ENCODE measurements around the gene WDR90.
A peak's percentile ranks its signal among the peaks of the same experiment; 100 is the strongest.

WDR90 gene

DNA sequence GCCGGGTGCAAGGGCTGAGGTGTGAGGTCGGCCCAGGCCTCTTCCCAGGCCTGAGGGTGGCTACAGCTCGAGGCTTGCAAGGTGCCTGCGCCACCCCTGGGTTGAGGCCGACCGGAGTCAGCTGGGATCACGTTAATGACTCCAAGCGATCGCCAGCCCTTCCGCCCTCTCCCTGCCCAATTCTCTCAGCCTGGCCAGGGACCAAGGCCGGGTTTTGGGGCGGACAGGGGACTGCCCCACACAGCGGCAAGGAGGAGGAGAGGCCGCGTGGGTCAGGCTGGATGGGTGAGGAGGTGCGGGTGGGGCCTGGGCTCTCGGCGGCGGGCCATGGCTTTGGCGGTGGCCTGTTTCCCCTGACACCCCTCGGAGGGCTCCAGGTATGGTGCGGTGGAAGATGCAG is 44.2 kb downstream of the WDR90 start:
- DNase-seq: no peak

DNA sequence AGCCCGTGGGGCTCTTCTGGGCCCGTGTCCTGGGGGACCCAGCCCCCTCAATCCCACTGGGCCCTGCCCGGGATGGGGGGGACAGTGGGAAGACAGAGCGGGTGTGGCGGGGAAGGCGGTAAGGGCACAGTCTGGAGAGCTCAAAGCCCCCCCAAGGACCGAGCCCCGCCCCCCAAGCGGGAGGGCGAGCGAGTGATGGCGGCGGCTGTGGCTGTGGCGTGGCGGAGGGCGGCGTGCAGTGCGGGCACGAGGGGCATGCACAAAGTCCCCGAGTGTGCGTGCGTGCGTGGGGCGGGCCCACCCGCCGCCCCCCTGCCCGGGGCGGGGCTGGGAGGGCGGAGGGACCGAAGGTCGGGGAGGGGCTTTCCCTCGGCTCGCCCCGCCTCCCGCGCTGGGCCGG is 44.6 kb downstream of the WDR90 start:
- DNase-seq: no peak

DNA sequence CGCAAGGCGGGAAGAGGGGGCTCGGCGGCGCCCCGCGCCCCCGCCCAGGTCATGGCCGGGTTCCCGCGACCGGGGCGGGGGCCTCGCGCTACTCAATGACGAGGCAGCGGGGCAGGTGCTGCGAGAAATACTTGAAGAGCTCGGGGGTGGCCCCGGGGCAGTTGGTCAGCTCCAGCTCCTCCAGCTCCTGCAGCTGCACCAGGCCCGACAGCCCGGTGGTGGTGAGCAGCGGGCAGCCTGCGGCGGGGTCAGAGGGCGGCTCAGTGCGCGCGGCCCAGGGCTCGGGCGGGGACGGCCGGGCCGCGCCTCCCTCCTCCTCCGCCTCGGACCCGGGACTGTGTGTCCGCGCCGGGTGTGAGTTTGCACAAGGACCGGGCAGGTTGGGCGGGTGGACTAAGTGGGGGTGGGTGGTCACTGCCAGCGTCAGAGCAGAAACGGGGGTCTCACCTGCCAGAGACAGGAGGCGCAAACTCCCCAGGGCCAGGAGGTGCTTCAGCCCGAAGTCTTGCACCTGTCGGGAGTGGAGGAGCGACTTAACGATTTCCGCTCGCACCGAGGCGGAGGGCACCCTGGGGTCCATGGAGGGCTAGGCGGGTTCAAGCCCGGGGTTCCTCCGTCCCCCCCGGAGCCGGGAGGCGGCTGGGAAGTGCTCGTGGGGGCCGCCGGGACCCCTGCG is 45.2 kb downstream of the WDR90 start:
- DNase-seq: no peak

DNA sequence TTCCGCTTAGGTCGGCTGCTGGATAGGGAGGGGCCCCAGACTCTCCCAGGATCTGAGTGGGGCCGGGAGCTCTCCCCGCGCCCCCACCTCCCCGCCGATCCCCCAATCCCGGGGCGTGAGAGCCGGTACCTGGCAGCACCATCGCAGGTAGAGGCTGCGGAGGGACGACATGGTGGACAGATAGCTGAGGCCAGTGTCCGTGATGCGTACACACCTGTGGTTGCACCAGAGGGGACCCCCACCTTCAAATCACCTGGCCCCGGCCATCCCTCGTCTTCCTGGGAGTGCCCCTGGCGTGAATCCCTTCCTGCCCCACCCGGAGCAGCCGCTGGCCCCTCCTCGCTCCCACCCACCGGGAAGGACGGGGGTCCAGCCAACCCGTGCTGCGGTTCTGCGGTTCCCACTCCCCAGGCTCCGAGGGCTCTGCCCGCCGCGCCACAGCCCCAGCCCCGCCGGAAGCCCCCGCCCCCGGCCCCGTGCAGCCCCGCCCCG is 45.7 kb downstream of the WDR90 start:
- no peak for DNase-seq

DNA sequence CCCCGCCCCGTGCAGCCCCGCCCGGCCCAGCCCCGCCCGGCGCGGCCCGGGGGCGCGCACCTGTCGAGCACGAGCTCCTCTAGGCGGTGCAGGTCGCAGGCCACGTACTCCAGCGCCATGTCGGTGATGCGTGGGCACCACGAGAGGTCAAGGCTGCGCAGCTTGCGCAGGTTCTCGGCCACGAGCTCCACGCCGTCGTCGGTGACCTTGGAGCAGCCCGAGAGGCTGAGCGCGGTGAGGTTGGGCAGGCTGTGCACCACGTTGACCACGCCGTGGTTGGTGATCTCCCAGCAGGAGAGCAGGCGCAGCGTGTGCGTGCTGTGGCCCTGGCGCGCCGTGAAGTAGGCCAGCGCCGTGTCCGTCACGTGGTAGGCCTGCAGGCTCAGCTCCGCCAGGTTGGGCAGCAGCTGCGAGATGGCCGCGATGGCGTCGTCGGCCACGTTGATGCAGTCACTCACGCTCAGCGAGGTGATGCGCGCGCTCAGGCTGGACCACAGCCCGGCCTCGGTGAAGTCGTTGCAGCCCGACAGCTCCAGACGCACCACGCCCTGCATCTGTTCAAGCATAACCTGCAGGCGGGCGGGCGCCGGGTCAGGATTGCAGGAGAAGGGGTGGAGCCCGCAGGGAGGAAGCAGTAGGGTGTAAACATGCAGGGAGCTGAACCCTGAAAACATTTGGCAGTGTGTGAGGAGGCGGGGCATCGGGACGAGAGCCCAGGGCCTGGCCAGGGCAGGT is 46.4 kb downstream of the WDR90 start:
- DNase-seq: no peak

DNA sequence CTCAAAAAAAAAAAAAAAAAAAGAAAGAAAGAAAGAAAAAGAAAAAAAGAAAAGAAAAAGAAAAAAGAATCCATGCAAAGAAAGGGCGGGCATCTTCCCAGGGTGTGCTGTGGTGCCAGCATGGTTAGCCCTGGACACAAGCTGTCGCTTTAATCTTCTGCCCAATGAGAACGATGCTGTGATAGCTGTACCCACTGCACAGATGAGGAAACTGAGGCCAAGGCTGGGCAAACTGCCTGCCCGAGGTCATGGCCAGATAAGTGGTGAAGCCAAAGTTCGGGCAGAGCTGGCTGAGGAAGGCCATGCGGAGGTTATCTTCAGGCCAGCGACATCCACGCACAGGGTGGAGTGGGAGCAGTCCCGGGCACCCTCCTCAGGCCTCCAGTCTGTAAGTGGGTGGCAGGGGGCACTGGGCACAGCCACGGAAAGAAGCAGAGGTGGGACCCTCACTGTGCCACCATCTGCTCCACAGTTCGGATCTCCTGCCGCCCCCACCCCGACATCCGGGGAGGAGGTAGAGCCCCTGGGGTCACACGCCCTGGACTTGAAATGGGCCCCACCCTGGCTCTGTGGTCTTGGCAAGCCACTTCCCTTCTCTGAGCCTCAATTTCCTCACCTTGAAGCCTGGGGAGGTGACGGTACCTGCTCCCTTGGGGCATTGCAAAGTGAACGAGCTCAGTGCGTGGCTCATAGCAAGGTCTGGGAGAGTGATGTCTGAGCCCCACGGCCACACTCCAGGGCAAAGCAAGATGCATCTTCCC is 49.9 kb downstream of the WDR90 start:
- DNase-seq: no peak

DNA sequence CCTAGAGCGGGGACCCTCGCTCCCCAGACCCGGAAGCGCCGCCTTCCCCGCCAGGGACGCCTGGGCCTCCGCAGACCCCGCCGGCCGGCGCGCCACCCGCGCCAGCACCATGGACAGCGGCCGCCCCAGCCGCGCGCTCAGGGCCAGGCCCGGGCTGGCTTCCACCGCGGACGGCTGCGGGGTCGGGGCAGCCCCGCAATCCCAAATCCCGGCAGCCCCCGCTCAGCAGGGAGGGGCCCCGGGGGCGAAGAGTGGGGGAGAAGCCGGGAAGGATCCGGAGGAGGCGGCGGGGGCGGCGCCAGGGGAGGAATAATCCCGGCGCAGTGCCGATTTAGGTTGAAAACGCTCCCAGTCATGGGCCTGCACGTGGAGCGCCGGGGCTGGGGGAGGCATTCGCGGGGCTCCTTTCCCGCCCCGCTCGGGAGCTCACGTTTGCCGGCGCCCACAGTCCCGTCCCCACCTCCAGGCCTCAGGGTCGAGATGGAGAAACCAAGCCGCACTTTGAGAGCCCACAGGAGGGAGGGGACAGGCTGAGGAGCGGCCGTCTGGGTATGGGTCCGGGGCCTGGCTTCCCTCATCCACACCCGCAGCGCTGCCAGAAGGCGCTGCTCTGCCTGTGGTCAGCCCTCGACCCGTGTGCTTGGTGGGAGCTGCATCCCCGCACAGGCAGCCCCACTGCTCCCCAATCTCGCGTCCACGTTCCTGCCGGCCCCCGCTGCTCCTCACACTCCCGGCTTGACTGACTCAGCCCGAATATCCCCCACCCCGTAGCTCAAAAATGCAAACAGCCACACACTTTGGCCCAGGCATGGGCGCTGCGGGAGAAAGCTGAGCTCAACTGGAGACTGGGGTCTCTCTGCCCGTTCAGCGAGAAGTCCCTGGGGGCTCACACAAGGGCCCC is 51.8 kb downstream of the WDR90 start:
- DNase-seq: no peak

DNA sequence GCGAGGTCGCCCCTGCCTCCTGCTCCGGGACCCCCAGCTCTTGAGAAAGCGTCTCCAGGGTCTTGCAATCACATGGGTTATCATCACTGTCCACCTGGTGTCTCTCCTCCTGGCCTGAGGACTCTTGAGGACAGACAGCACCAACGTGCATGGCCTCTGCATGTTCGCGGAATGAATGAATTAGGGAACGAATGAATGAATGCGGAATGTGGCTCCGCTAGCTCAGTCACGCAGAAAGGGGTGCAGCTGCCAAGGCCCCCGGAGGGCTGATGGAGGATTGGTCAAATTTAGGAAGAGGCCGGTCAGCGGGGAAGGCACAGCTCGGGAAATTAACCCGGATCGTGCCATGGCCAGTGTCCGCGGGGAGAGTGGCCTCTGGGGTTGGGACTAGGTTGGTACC is 53.2 kb downstream of the WDR90 start:
- DNase-seq: no peak

DNA sequence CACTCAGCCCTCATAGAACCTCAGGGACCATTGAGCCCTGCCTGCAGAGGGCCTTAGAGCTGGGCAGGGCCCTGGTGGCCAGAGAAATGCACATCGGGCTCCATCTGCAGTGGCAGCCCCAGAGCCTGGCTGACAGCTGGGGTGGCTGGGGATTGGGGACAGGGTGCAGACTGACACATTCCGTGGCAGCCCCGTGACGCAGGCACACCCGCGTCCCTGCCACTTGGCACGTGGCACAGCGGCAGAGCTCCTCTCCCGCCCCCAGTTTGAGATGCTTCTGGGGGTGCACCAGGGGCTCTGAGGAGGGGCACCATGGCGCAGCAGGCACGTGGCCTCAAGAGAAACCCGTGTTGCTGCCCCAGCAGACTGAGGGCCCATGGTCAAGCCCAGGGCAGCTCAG is 54.2 kb downstream of the WDR90 start:
- no peak for DNase-seq

DNA sequence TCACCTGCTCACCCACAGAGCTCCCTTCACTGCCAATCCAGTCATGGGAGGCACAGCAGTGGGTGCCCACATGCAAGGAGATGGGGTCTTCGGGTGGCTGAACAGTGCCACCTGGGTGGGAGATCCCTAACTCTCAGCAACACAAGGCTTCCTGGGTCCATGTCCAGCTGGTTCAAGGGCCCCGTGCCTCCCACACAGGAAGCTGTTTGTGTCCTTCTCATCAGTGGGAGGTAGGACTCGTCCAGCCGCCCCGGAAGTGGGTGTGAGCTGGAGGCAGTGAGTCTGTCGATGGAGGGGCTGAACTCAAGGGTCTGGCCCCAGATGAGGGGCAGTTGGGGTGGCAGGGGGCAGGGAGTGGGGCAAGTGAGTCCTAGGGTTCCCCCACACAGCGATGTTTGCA is 54.9 kb downstream of the WDR90 start:
- no peak for DNase-seq

DNA sequence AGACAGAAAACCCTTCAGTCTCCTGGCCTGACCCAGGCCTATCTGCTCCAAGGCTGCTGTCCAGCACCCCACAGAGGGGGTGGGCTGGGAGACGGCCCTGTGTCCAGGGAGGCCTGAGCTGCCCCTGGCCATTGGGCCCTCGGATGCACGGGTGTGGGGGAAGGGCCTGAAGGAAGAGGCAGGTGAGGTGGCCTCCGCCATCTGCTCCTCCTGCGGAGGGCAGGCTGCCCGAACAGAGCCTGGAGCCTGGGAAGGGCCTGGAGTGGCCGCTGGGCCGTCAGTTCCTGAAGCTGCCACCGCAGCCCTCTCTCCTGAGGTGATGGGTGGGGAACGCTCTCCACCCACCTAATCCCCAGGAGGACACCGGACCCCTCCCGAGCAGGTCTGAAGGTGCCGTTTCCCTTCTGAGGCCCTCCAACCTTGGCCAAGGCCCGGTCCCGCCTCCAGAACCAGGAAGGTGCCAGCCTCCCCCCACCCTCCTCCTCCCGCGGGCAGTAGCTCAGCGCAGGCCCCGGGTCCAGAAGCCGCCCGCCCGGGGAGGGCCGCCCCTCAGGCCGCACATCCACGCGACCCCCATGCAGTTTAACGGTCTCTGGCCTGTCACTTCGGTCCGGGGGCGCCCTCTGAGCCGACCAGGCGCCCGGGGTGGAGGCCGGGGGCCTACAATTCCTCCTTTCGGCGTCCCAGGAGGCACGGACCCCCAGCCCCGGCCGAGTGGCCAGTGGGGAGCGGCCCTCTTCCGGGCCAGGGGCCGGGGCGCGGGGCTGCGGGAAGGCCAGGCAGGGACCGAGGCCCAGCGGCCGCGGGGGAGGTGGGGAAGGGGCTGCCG is 55.6 kb downstream of the WDR90 start:
- DNase-seq: no peak

DNA sequence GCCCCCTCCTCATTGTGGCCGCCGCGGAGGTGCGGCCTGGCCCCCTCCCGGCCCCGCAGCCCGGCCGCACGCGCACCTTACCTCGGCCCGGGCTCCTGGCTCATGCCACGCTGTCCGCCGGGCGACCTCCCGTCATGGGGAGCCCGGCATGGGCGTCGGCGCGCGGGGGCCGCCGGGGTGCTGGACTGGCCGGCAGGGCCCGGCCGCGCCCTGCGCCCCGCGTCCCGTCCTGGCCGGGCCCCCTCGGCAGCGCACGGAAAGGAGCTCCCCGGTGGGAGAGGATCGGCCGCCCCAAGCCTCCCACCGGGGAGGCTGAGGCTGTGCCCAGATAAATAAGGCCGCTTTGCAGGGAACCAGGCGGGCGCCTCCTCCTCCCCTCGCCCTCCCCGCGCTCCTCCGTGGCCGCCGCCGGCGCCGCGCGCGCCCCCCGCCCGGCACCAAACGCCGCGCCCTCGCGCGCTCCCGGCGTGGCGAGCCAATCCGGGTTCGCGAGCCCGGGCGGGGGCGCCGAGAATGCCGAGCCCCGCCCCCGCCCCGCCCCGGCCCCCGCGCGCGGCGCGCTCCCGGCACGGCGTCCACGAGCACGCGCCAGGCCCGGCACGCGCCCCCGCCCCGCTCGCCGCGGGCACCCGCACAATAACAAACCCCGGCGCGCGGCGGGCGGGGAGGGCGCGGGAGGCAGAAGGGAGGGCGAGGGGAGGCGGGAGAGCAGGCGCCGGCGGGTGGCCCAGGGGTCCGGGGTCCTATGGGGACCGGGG is 56.4 kb downstream of the WDR90 start, which contains the start of gene FBXL16:
FBXL16 (minus strand) TSS at position 371 of the 758 bp plus-strand sequence. CDS start 8,396 bp downstream, outside the sequence.
- DNase-seq: no peak

DNA sequence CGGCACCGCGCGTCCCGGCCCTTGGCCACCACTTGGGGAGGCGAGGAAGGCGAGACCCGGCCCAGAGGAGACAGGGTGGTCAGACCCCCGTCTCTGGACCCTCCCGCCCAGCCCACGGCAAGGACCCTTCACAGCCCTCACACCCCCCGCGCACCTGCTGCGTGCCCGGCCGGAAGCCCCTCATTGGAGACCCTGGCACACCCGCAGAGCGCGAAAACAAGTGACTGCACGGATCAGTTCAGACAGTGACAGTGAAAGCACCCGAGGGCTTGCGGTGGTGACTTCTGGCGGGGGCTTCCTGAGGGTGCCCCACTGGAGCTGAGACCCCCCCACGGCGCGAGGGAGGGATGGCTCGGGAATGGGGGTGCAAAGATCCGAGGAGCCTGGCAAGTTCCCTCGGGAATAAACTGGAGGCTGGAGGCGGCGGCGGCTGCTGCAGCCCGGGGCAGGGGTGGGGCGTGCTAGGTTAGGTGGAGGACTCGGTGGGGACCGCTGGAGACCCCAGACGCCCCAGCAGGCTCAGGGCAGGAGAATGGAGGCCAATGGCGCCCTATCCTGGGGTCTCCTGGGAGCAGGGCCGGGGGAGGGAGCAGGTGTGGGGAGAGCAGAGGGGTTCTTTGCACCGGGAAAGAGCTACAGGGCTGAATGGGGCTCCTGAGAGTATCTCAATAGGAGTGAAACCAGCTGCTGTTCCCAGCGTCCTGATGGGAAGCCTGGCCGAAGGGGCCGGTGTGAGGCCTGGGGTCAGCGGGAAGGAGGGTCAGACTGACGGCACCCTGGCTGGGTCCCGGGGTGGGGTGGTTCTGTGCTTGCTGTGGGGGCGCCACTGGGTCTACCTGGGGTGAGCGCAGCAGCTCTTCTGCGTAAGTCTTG is 57.3 kb downstream of the WDR90 start:
- no peak for DNase-seq

DNA sequence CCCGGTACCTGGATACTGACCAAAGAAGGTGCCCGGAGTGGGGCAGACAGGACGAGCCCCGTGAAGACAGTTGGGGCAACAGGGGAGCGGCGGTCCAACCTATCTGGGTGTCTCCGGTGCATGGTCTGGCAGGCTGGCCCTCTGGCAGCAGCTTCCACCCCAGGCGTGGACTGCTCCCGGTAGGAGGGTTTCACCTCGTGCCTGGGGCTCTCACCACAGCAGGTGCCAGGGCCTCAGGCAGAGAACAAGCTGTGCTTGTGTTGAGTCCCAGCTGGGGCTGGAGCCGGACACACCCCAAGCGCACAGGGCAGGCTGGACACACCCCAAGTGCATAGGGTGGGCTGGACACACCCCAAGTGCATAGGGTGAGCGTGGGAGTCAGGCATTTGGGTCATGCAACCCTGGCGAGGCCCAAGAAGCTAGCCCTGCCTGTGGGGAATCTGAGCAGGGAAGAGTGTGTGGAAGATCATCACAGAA is 57.9 kb downstream of the WDR90 start:
- DNase-seq: no peak

DNA sequence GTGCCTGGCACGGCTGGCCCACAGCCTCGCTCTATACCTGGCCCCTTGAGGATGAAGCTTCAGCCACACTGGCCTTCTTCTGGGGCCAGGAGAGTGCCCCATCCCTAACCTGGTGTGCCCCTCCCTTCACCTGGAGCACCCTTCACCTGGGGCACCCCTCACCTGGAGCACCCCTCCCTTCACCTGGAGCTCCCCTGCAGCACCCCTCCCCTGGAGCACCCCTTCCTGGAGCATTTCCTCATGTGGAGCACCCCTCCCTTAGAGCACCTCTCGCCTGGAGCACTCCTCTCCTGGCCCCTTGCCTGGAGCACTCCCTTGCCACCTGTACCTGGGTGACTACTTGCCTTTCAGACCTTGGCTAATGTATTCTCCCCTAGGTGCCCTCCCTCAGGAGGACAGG is 58.9 kb downstream of the WDR90 start:
- DNase-seq: no peak

DNA sequence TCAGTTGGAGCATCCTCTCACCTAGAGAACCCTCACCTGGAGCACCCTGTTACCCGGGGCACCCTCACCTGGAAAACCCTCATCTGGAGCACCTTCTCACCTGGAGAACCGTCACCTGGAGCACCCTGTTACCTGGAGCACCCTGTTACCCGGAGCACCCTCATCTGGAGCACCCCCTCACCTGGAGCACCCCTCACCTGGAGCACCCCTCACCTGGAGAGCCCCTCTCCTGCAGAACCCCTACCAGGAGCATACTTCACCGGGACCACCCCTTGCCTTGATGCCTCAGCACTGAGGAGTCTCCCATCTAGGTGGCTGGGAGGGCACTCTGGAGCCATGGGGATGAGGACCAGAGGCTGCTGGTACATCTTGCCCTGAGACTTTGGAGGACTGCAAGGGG is 59.8 kb downstream of the WDR90 start:
- no peak for DNase-seq

DNA sequence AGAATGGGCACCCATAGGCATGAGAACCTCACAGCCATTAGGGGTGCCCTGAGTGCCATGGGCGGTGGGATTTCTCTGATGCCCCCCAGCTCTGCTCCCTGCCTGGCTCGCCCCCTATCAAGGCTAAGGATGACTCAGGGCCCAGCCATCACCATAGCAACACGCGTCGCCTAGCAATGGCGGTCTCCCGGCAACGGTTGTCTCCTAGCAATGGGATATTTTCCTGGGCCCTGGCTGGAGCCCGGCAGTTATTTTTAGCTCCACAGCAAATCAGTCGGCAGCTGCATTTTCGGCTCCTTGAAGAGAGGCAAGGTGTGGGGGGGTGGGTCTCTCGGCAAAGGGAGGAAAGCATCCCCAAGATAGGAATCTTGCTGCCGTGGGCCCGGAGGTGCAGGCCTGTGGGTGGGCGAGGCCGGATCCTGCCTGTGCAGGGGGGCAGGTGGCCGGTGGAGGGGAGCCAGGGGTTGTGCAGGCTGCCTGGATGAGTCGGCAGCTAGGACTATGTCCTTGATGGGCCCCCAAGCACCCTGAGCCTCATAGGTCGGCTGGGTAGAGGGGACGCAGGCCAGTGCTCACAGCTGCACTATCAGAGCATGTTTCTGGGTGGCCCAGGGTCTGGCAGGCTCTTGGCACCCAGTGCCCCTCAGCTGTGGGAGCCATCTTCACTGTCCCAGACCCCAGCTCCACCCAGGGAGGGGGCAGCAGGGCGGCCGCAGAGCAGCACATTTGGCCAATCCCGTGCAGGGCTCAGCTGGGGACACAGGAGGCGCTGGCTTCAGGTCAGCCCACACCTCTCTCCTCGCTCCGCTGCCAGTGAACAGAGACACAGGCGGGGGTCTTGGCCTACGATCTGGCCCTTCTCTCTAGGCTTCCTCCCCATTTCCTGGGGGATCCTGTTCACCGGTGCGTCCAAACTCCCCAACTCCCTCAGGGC is 60.7 kb downstream of the WDR90 start:
- DNase-seq: peak; percentile 21

DNA sequence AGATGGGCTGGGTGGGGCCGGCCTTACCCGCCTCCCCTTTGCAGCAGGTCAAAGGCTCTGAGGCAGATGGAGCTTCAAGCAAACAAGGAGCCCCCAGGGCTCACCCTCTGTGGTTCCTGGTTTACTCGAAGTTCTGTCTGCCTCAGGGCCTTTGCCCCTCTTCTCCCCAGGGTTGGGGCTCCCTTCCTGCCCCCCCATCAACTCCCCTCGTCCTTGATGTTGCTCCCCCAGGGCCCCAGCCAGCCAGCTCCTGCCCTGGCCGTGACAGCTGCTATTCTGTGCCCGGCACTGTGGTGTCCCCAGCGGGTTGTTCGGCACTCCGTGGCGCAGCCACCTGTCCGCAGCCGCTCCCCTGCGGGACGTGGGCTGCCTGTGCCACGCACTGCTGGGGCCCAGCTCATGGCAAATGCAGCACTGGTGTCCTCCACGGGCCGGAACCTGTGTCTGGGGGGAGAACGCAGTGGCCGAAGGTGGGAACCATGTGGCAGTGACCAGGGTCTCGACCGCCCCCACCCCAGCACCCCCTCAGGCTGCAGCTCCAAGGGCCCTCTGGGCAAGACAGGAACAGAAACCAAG is 61.4 kb downstream of the WDR90 start:
- DNase-seq: no peak
